Right lobe of liver (tissue), 6 donors: ENCODE data around the gene EIF4G3. TPM values are rescaled to one million over a fixed set of nuclear protein-coding genes. Genes with fewer than 3 reads are reported as not detected.
"Not testable (repeated sequence)": the region's sequence is repeated elsewhere in the genome, so short reads cannot be mapped to it uniquely, and the experiment has no call there.

Source experiments
- ATAC-seq, 4 donors: fragments of 200-7000 bp; cut with Tn5 transposase; one replicate each; pipeline ENCODE4 v1.9.1; 2020; ENCODE audit warnings: mild to moderate bottlenecking in 4 of 4, moderate library complexity in 4 of 4
- DNase-seq, 3 donors: peaks; one replicate each; pipeline ENCODE4 v3.0.0-alpha.2; 2020
- H3K27ac ChIP-seq, 3 donors: fragments of 200-600 bp; one replicate each; pipeline ENCODE4 v1.8.0; 2022
- H3K27me3 ChIP-seq, 2 donors: fragments of 200-600 bp; one replicate each; pipeline ENCODE4 v1.8.0; 2022
- H3K36me3 ChIP-seq, 4 donors: fragments of 200-600 bp; sonication (generic) in 1 of 4; one replicate each; pipeline versions ENCODE4 v1.5.1 to v1.8.0; 2017 to 2022; ENCODE audit warnings: control low read depth in 1 of 4
- H3K4me1 ChIP-seq, 4 donors: fragments of 200-600 bp; sonication (generic) in 1 of 4; one replicate each; pipeline versions ENCODE4 v1.5.1 to v1.8.0; 2017 to 2022; ENCODE audit warnings: control low read depth in 1 of 4
- H3K4me3 ChIP-seq, 3 donors: fragments of 200-600 bp; one replicate each; pipeline ENCODE4 v1.8.0; 2022
- H3K9me3 ChIP-seq, 4 donors: fragments of 200-600 bp; sonication (generic) in 1 of 4; one replicate each; pipeline versions ENCODE4 v1.5.1 to v1.8.0; 2017 to 2022; ENCODE audit warnings: control low read depth in 1 of 4
- POLR2A ChIP-seq: fragments of 450-650 bp; IDR thresholded peaks from one replicate; pipeline ENCODE4 v1.6.1; 2017; ENCODE audit warnings: antibody characterized with exemption, mild to moderate bottlenecking
- WGBS: methylation state at CpG from one replicate; pipeline ENCODE4 v1.1.6; 2018; ENCODE audit warnings: low coverage, low lambda C conversion rate; ENCODE audit not compliant: insufficient coverage; ENCODE audit errors: missing lambda C conversion rate; 5-methylcytosine and 5-hydroxymethylcytosine counted together
- intact Hi-C, 2 donors: fragments of 100-400 bp; cut with DNase I; formaldehyde crosslinking; loops; one replicate each; pipeline versions ENCODE4 v1.11.2 to v1.14.1; 2022
- total RNA-seq, 6 experiments: library from RNA; depleted of rRNA in 2 of 6; stranded (reverse); fragments of >200 nt in 2 of 6; fragmentation: NEBNext Ultra II Directional in 3 of 6; extraction: Animal tissue kit (Norgen Biotek cat#: 25700) in 3 of 6; gene quantifications; one replicate each; pipeline versions ENCODE4 v1.1.0 to v1.2.4, GENCODE V29; 2016 to 2023
- TF ChIP-seq, protein P1 (sequence below), 4 donors: fragments of 200-600 bp in 3 of 4; fragments of 450-650 bp in 1 of 4; IDR thresholded peaks; one replicate each; pipeline versions ENCODE4 v1.5.1 to v1.8.0; 2016 to 2022; ENCODE audit warnings: antibody characterized with exemption in 4 of 4, mild to moderate bottlenecking in 2 of 4
- donor health status: DM: no; HTN: yes; CAD: no.
- donor health status: DM: no; HTN: no; CAD: no.
- donor health status: DM: no; HTN: no; CAD: no.
- donor health status: DM: no; HTN: yes; CAD: no.
- donor health status: DM: no; HTN: yes; CAD: no.

Gene EIF4G3
- total RNA-seq, 6 experiments from 2014 or later: 14.4 to 29.9 (median 23.5) TPM

DNA sequence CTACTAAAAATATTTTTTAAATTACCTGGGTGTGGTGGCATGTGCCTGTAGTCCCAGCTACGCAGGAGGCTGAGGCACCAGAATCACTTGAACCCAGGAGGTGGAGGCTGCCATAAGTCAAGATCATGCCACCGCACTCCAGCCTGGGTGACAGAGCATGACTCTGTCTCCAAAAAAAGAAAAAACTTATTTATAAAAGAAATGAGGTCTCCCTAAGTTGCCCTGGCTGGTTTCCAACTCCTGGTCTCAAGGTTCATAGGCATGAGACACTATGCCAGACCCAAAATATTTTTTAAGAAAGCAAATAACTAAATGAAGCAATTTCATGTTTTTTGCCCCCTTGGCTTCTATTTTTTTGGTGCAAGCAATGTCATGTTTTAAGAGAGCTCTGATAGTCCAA is 32.9 kb downstream of the EIF4G3 start:
- intact Hi-C loops: no loop called here
- no peak overlapping the region for H3K27ac ChIP-seq
- H3K36me3 ChIP-seq: peaks cover 0 to 5% (median 0%) of the 10 kb centered on the region in 4 donors
- DNase-seq (no peak), ATAC-seq (no peak)
- H3K4me3 ChIP-seq: no peak overlapping the region
- TF ChIP-seq, protein P1, sequence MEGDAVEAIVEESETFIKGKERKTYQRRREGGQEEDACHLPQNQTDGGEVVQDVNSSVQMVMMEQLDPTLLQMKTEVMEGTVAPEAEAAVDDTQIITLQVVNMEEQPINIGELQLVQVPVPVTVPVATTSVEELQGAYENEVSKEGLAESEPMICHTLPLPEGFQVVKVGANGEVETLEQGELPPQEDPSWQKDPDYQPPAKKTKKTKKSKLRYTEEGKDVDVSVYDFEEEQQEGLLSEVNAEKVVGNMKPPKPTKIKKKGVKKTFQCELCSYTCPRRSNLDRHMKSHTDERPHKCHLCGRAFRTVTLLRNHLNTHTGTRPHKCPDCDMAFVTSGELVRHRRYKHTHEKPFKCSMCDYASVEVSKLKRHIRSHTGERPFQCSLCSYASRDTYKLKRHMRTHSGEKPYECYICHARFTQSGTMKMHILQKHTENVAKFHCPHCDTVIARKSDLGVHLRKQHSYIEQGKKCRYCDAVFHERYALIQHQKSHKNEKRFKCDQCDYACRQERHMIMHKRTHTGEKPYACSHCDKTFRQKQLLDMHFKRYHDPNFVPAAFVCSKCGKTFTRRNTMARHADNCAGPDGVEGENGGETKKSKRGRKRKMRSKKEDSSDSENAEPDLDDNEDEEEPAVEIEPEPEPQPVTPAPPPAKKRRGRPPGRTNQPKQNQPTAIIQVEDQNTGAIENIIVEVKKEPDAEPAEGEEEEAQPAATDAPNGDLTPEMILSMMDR (IDR thresholded peaks at IDR 0.05): no peak
- TF ChIP-seq POLR2A: no peak
- no peaks in the 10 kb centered on the region for H3K27me3 ChIP-seq
- H3K9me3 ChIP-seq: no peaks in the 10 kb centered on the region
- no peaks in the 10 kb centered on the region for H3K4me1 ChIP-seq
- 94% methylated on average over 2 of the region's 2 CpGs for WGBS

DNA sequence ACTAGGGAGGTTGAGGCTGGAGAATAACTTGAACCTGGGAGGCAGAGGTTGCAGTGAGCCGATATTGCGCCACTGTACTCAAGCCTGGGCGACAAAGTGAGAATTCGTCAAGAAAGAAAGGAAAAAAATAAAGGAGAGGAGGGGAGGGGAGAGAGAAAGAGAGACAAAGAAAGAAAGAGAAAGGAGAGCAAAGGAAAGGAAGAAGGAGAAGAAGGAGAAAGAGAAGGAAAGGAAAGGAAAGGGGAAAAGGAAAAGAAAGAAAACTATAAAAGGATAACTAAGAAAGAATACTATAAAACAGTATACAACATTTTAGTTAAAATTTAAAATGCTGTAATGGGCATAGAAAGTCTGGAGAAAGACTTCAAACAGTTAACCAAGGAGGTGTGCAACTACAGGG is 33.6 kb downstream of the EIF4G3 start:
- 87% methylated on average over 4 of the region's 4 CpGs for WGBS

DNA sequence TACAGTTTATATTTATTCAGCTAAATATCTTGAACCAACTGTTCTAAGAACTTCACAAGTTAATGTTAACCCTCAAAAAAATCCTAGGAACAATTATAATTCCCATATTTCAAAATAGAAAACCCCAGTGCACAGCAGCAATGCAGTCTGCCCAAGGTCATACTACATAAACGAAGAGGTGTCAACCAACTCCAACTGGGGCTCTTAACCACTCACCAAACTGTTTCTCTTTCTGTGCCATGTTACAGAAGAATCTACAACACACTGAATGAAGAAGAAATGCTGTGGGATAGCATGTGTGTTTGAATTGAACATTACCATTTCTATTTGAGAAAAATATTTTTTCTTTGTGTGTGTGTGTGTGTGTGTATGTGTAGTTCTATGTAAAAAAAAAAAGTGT is 35.7 kb downstream of the EIF4G3 start:
- no peak for DNase-seq
- no peaks in the 10 kb centered on the region for H3K36me3 ChIP-seq
- TF ChIP-seq, protein P1 (IDR thresholded peaks at IDR 0.05): no peak
- TF ChIP-seq POLR2A: no peak
- no peak overlapping the region for H3K27ac ChIP-seq
- H3K4me1 ChIP-seq: no peaks in the 10 kb centered on the region
- WGBS: 56% methylated on average over 1 of the region's 1 CpG
- ATAC-seq: no peak
- intact Hi-C loops: no loop called here
- no peak overlapping the region for H3K4me3 ChIP-seq
- H3K27me3 ChIP-seq: no peaks in the 10 kb centered on the region
- no peaks in the 10 kb centered on the region for H3K9me3 ChIP-seq

More for the DNA sequence above, 33.6 kb downstream of the EIF4G3 start:
- no peak for TF ChIP-seq POLR2A
- TF ChIP-seq, protein P1 (IDR thresholded peaks at IDR 0.05): no peak
- no peaks in the 10 kb centered on the region for H3K9me3 ChIP-seq
- DNase-seq: no peak
- H3K36me3 ChIP-seq: peaks cover 0 to 3% (median 0%) of the 10 kb centered on the region in 4 donors
- no peaks in the 10 kb centered on the region for H3K4me1 ChIP-seq
- intact Hi-C loops: no loop called here
- no peak overlapping the region for H3K4me3 ChIP-seq
- no peak overlapping the region for H3K27ac ChIP-seq
- no peaks in the 10 kb centered on the region for H3K27me3 ChIP-seq
- ATAC-seq: no peak

DNA sequence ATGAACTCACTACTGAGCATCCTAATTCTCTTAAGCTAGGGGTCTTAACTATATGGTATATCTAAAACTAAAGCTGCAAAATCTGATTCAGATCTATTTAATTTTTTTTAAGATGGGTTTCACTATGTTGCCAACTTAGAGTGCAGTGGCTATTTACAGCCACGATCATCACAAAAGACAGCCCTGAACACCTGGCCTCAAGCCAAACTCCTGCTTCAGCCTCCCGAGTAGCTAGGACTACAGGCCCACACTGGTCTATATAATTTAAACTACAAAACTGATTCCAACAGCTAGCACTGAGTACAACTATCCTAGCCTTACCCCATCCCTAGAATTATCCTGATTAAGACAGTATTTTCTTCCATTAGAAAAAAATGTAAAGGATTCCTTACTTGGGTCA is 37.1 kb downstream of the EIF4G3 start:
- TF ChIP-seq, protein P1 (IDR thresholded peaks at IDR 0.05): no peak
- TF ChIP-seq POLR2A: no peak
- Histone ChIP-seq H3K4me1 (no peaks in the 10 kb centered on the region), H3K27ac (no peak overlapping the region), H3K36me3 (no peaks in the 10 kb centered on the region), H3K9me3 (no peaks in the 10 kb centered on the region), H3K27me3 (no peaks in the 10 kb centered on the region), H3K4me3 (no peak overlapping the region)
- intact Hi-C loops: no loop called here
- 25% methylated on average over 2 of the region's 2 CpGs for WGBS
- ATAC-seq (peak in 1 of 4 donors; percentile 28), DNase-seq (no peak)

DNA sequence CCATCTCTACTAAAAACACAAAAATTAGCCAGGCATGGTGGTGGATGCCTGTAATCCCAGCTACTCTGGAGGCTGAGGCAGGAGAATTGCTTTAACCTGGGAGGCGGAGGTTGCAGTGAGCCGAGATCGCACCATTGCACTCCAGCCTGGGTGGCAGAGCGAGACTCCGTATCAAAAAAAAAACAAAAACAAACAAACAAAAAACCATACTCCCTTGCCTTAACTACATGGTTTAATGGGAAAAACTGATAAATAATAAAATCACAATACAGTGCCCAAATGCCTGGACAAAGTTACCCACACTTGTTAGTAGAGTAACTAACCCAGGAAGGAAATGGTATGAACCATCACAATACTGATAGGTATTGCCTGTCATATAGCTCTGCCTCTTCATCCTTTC is 40.4 kb downstream of the EIF4G3 start:
- not testable (repeated sequence) for H3K27ac ChIP-seq, H3K4me1 ChIP-seq
- WGBS: 98% methylated on average over 5 of the region's 5 CpGs

More for the DNA sequence above, 40.4 kb downstream of the EIF4G3 start:
- intact Hi-C loops, H3K4me3 ChIP-seq, H3K27me3 ChIP-seq, H3K36me3 ChIP-seq, DNase-seq, ATAC-seq, H3K9me3 ChIP-seq: not testable (repeated sequence)
